ENCODE data around the gene SH2D4B.
A peak's percentile ranks its signal among the peaks of the same experiment; 100 is the strongest.

The SH2D4B gene

GRCh38 chr10:80537736-80538480 is at the start of gene SH2D4B:
TSS of gene SH2D4B (plus strand) at chr10:80537902. CDS start at chr10:80538332, 430 bp downstream.
- ChIA-PET POLR2A (ENCODE audit: low non-redundant PET) (no interaction called here), CTCF (interaction anchor here (0.6 kb wide), 1 partner anchor 257 kb away, joined by 3 read pairs; no protein-coding TSS in a partner anchor)
- H3K27ac ChIP-seq, result no peak within 1 kb of the TSS
- DNase-seq (ENCODE audit: low spot score), result no peak
- TF ChIP-seq CTCF (conservative IDR thresholded peaks at IDR 0.05; ENCODE audit: low read depth), result no peak

- CTCF ChIA-PET, result interaction anchor here (0.6 to 1.9 kb wide), 2 partner anchors 17 to 30 kb away, joined by 3 to 5 read pairs; no protein-coding TSS in a partner anchor
- POLR2A ChIA-PET (ENCODE audit: low non-redundant PET), result no interaction called here
- peak overlapping the region; percentile 51 for H3K27ac ChIP-seq
- no peak for TF ChIP-seq CTCF (conservative IDR thresholded peaks at IDR 0.05; ENCODE audit: low read depth)
- DNase-seq (ENCODE audit: low spot score), result no peak
Observed at GRCh38 chr10:80488539-80489066, 49.1 kb upstream of the SH2D4B start.

- ChIA-PET POLR2A (ENCODE audit: low non-redundant PET) (no interaction called here), CTCF (interaction anchor here (0.6 kb wide), 1 partner anchor 148 kb away, joined by 3 read pairs; no protein-coding TSS in a partner anchor)
- DNase-seq (ENCODE audit: low spot score), result no peak
- H3K27ac ChIP-seq, result no peak overlapping the region
- no peak for TF ChIP-seq CTCF (conservative IDR thresholded peaks at IDR 0.05; ENCODE audit: low read depth)
Observed at GRCh38 chr10:80489371-80490112, 48.2 kb upstream of the SH2D4B start.

- TF ChIP-seq CTCF (conservative IDR thresholded peaks at IDR 0.05; ENCODE audit: low read depth), result no peak
- DNase-seq (ENCODE audit: low spot score), result no peak
- ChIA-PET POLR2A (ENCODE audit: low non-redundant PET) (no interaction called here), CTCF (interaction anchor here (0.8 to 1.0 kb wide), 2 partner anchors 14 to 20 kb away, joined by 3 to 4 read pairs; no protein-coding TSS in a partner anchor)
- H3K27ac ChIP-seq, result peak overlapping the region; percentile 39
Observed at GRCh38 chr10:80491251-80492102, 46.2 kb upstream of the SH2D4B start.

- ChIA-PET CTCF (interaction anchor here (0.8 kb wide), 1 partner anchor 13 kb away, joined by 3 read pairs; no protein-coding TSS in a partner anchor), POLR2A (ENCODE audit: low non-redundant PET) (no interaction called here)
- no peak for TF ChIP-seq CTCF (conservative IDR thresholded peaks at IDR 0.05; ENCODE audit: low read depth)
- DNase-seq (ENCODE audit: low spot score), result no peak
- H3K27ac ChIP-seq, result no peak overlapping the region
Observed at GRCh38 chr10:80492848-80493521, 44.7 kb upstream of the SH2D4B start.
